CD4-positive, alpha-beta T cell (primary cell): ENCODE data around the gene PRKG1. TPM values are rescaled to one million over a fixed set of nuclear protein-coding genes. Genes with fewer than 3 reads are reported as not detected.
A peak's percentile ranks its signal among the peaks of the same experiment; 100 is the strongest.

Experiments used
- ATAC-seq: fragments of 200-7000 bp; cut with Tn5 transposase; one replicate; pipeline ENCODE4 v1.10.0; 2022; ENCODE audit warnings: mild to moderate bottlenecking; ENCODE audit not compliant: poor library complexity
- CTCF ChIA-PET: fragments of 350-600 bp; sonication (Branson Sonifier 250); formaldehyde crosslinking; loops from one replicate; lab custom pipeline; 2021; ENCODE audit warnings: antibody characterized with exemption, inconsistent platforms; lab: Charles Lee
- POLR2A ChIA-PET: fragments of 350-600 bp; sonication (Branson Sonifier 250); formaldehyde crosslinking; loops from one replicate; lab custom pipeline; 2021; ENCODE audit warnings: antibody characterized with exemption, inconsistent platforms; lab: Charles Lee
- DNase-seq, 14 experiments: peaks; one replicate each; pipeline ENCODE4 v3.0.0-alpha.2; 2013 to 2020; ENCODE audit warnings: mixed read lengths in 2 of 14
- H3K27ac ChIP-seq, 2 donors: one replicate each; pipeline versions ENCODE4 v1.5.1 to v1.7.0; 2013; ENCODE audit warnings: low read length in 2 of 2, low read depth in 1 of 2, mild to moderate bottlenecking in 1 of 2
- H3K27me3 ChIP-seq, 2 experiments: 1 replicate in 1 of 2; 2 replicates in 1 of 2; pipeline versions ENCODE4 v1.6.1 to v1.7.0; 2013; ENCODE audit warnings: low read length in 2 of 2, control low read depth in 1 of 2, mild to moderate bottlenecking in 1 of 2, moderate library complexity in 1 of 2; ENCODE audit not compliant: insufficient read depth in 2 of 2, control insufficient read depth in 1 of 2
- H3K36me3 ChIP-seq: one replicate; pipeline ENCODE4 v1.6.1; 2013; ENCODE audit warnings: low read length, control low read depth; ENCODE audit not compliant: insufficient read depth
- H3K4me1 ChIP-seq: one replicate; pipeline ENCODE4 v1.6.1; 2013; ENCODE audit warnings: low read length, control low read depth; ENCODE audit not compliant: insufficient read depth
- H3K4me3 ChIP-seq: one replicate; pipeline ENCODE4 v1.5.1; 2013; ENCODE audit warnings: mild to moderate bottlenecking, low read length, moderate library complexity
- H3K9me3 ChIP-seq, 2 experiments: 1 replicate in 1 of 2; 2 replicates in 1 of 2; pipeline versions ENCODE4 v1.6.1 to v1.7.0; 2013; ENCODE audit warnings: low read length in 2 of 2, mild to moderate bottlenecking in 2 of 2, control low read depth in 1 of 2, moderate library complexity in 1 of 2; ENCODE audit not compliant: control insufficient read depth in 1 of 2, insufficient read depth in 1 of 2
- H3K27ac Mint-ChIP-seq: one replicate; pipeline ENCODE4 v1.8.0; 2020; ENCODE audit warnings: mixed read lengths
- H3K27me3 Mint-ChIP-seq: one replicate; pipeline ENCODE4 v1.8.0; 2021; ENCODE audit warnings: mixed read lengths
- H3K36me3 Mint-ChIP-seq: one replicate; pipeline ENCODE4 v1.8.0; 2021; ENCODE audit warnings: low read depth, mixed read lengths
- H3K4me1 Mint-ChIP-seq: one replicate; pipeline ENCODE4 v1.8.0; 2021; ENCODE audit warnings: low read depth, mixed read lengths
- H3K4me3 Mint-ChIP-seq: one replicate; pipeline ENCODE4 v1.8.0; 2020; ENCODE audit warnings: mild to moderate bottlenecking, mixed read lengths
- H3K9me3 Mint-ChIP-seq: one replicate; pipeline ENCODE4 v1.8.0; 2020; ENCODE audit warnings: mixed read lengths
- CTCF ChIP-seq: fragments of 200-600 bp; IDR thresholded peaks from one replicate; pipeline ENCODE4 v1.8.0; 2022; ENCODE audit warnings: antibody characterized with exemption, mild to moderate bottlenecking
- intact Hi-C, 2 experiments: fragments of 100-400 bp; cut with DNase I in 1 of 2; cut with micrococcal nuclease in 1 of 2; formaldehyde crosslinking; loops; one replicate each; pipeline versions ENCODE4 v1.15.1 to v1.9.0; 2023 to 2025; cut with DNase I, micrococcal nuclease
- total RNA-seq, 174 experiments: library from RNA in 2 of 174; stranded (reverse) in 2 of 174; gene quantifications; one replicate each; pipeline ENCODE4 v1.2.3 and lab custom pipeline; 2021 to 2026

Gene PRKG1
- total RNA-seq, 2 experiments from 2014 or later = 0.31 TPM; not detected in 1

GRCh38 chr10:52059089-52059488 is 984.8 kb downstream of the PRKG1 start:
- no peak for TF ChIP-seq CTCF
- H3K9me3 Mint-ChIP-seq = no peaks in the 10 kb centered on the region
- Histone ChIP-seq H3K4me1 (no peaks in the 10 kb centered on the region), H3K27ac (no peak overlapping the region), H3K27me3 (no peaks in the 10 kb centered on the region), H3K9me3 (peaks cover 0 to 8% of the 10 kb centered on the region in 2 experiments), H3K4me3 (no peak overlapping the region), H3K36me3 (no peaks in the 10 kb centered on the region)
- intact Hi-C loops = no loop called here
- no peak for ATAC-seq
- POLR2A ChIA-PET = no interaction called here
- no peaks in the 10 kb centered on the region for H3K4me1 Mint-ChIP-seq
- H3K27ac Mint-ChIP-seq = no peak overlapping the region
- DNase-seq = no peak
- H3K4me3 Mint-ChIP-seq = no peak overlapping the region
- no peaks in the 10 kb centered on the region for H3K27me3 Mint-ChIP-seq
- no peaks in the 10 kb centered on the region for H3K36me3 Mint-ChIP-seq
- CTCF ChIA-PET = no interaction called here

- intact Hi-C loops = no loop called here
Observed at GRCh38 chr10:52063159-52063558, 988.9 kb downstream of the PRKG1 start.

GRCh38 chr10:52064084-52064845 is 990.0 kb downstream of the PRKG1 start:
- POLR2A ChIA-PET = no interaction called here
- intact Hi-C loops = no loop called here
- peaks cover 4% of the 10 kb centered on the region for H3K9me3 Mint-ChIP-seq

More at GRCh38 chr10:52063159-52063558, 988.9 kb downstream of the PRKG1 start:
- H3K27me3 Mint-ChIP-seq = no peaks in the 10 kb centered on the region
- H3K27ac Mint-ChIP-seq = no peak overlapping the region
- peak in 1 of 14 experiments; percentile 4 for DNase-seq
- no peak for ATAC-seq
- Histone ChIP-seq H3K27me3 (no peaks in the 10 kb centered on the region), H3K4me3 (no peak overlapping the region), H3K9me3 (peaks cover 0 to 15% of the 10 kb centered on the region in 2 experiments), H3K36me3 (no peaks in the 10 kb centered on the region), H3K27ac (no peak overlapping the region), H3K4me1 (no peaks in the 10 kb centered on the region)
- H3K36me3 Mint-ChIP-seq = no peaks in the 10 kb centered on the region
- no peak overlapping the region for H3K4me3 Mint-ChIP-seq
- ChIA-PET POLR2A (no interaction called here), CTCF (no interaction called here)
- TF ChIP-seq CTCF = no peak
- no peaks in the 10 kb centered on the region for H3K9me3 Mint-ChIP-seq
- H3K4me1 Mint-ChIP-seq = no peaks in the 10 kb centered on the region

More at GRCh38 chr10:52064084-52064845, 990.0 kb downstream of the PRKG1 start:
- no peak overlapping the region for H3K4me3 Mint-ChIP-seq
- ATAC-seq (no peak), DNase-seq (peak in 1 of 14 experiments; percentile 6)
- H3K27ac Mint-ChIP-seq = no peak overlapping the region
- H3K4me3 ChIP-seq = no peak overlapping the region
- peaks cover 0 to 15% of the 10 kb centered on the region in 2 experiments for H3K9me3 ChIP-seq
- H3K36me3 Mint-ChIP-seq = no peaks in the 10 kb centered on the region
- TF ChIP-seq CTCF = no peak
- no peak overlapping the region for H3K27ac ChIP-seq
- H3K4me1 ChIP-seq = no peaks in the 10 kb centered on the region
- H3K4me1 Mint-ChIP-seq = no peaks in the 10 kb centered on the region
- H3K27me3 Mint-ChIP-seq = no peaks in the 10 kb centered on the region
- H3K27me3 ChIP-seq = no peaks in the 10 kb centered on the region
- CTCF ChIA-PET = no interaction called here
- no peaks in the 10 kb centered on the region for H3K36me3 ChIP-seq
